WERI-Rb-1 (cell line): ENCODE data around the gene NEK7.

Experiments used
- DNase-seq: peaks from one replicate; pipeline ENCODE4 v3.0.0-alpha.2; 2020
- H3K27ac ChIP-seq: fragments of 250-450 bp; sonication (Bioruptor Pico); 2 replicates; pipeline ENCODE4 v1.5.1; 2020; ENCODE audit warnings: mild to moderate bottlenecking, moderate library complexity
- H3K27me3 ChIP-seq: fragments of 250-450 bp; sonication (Bioruptor Pico); 2 replicates; pipeline ENCODE4 v1.5.1; 2021; ENCODE audit warnings: mild to moderate bottlenecking, low read depth, moderate library complexity; ENCODE audit not compliant: insufficient read depth, severe bottlenecking
- H3K36me3 ChIP-seq: fragments of 250-450 bp; sonication (Bioruptor Pico); 2 replicates; pipeline ENCODE4 v1.5.1; 2020; ENCODE audit warnings: mild to moderate bottlenecking, moderate library complexity
- H3K4me3 ChIP-seq: 2 replicates; pipeline ENCODE4 v1.5.1; 2011; ENCODE audit warnings: low read depth, mild to moderate bottlenecking, control low read depth, low read length
- H3K9me3 ChIP-seq: fragments of 250-450 bp; sonication (Bioruptor Pico); 2 replicates; pipeline ENCODE4 v1.5.1; 2021; ENCODE audit warnings: mild to moderate bottlenecking, moderate library complexity; ENCODE audit not compliant: severe bottlenecking
- CTCF ChIP-seq: IDR thresholded peaks from 2 replicates; pipeline ENCODE4 v1.5.1; 2011; ENCODE audit warnings: low read depth, mild to moderate bottlenecking, control low read depth, inconsistent platforms, low read length

Gene NEK7

GRCh38 chr1:198245379-198245778, 88.6 kb downstream of the NEK7 start:
- TF ChIP-seq CTCF: no peak
- Histone ChIP-seq H3K9me3 (no peaks in the 10 kb centered on the region), H3K27me3 (no peaks in the 10 kb centered on the region), H3K36me3 (no peaks in the 10 kb centered on the region), H3K4me3 (no peak overlapping the region), H3K27ac (no peak overlapping the region)
- no peak for DNase-seq

GRCh38 chr1:198246337-198246736, 89.5 kb downstream of the NEK7 start:
- Histone ChIP-seq H3K9me3 (no peaks in the 10 kb centered on the region), H3K27ac (no peak overlapping the region), H3K4me3 (no peak overlapping the region), H3K27me3 (no peaks in the 10 kb centered on the region), H3K36me3 (no peaks in the 10 kb centered on the region)
- DNase-seq: no peak
- no peak for TF ChIP-seq CTCF

- H3K36me3 ChIP-seq: peaks cover 6% of the 10 kb centered on the region
- H3K4me3 ChIP-seq: no peak overlapping the region
- no peaks in the 10 kb centered on the region for H3K27me3 ChIP-seq
- no peak for DNase-seq
- no peak overlapping the region for H3K27ac ChIP-seq
- no peaks in the 10 kb centered on the region for H3K9me3 ChIP-seq
- TF ChIP-seq CTCF: no peak
These were observed 96.5 kb downstream of the NEK7 start for GRCh38 chr1:198253259-198253658.

- DNase-seq: no peak
- Histone ChIP-seq H3K27ac (no peak overlapping the region), H3K27me3 (no peaks in the 10 kb centered on the region), H3K4me3 (no peak overlapping the region), H3K36me3 (peaks cover 6% of the 10 kb centered on the region), H3K9me3 (no peaks in the 10 kb centered on the region)
- no peak for TF ChIP-seq CTCF
These were observed 96.9 kb downstream of the NEK7 start for GRCh38 chr1:198253668-198254067.

- no peak for TF ChIP-seq CTCF
- Histone ChIP-seq H3K36me3 (peaks cover 6% of the 10 kb centered on the region), H3K27me3 (no peaks in the 10 kb centered on the region), H3K4me3 (no peak overlapping the region), H3K27ac (no peak overlapping the region), H3K9me3 (no peaks in the 10 kb centered on the region)
- DNase-seq: no peak
These were observed 97.7 kb downstream of the NEK7 start for GRCh38 chr1:198254521-198254920.

- H3K9me3 ChIP-seq: no peaks in the 10 kb centered on the region
- H3K27ac ChIP-seq: no peak overlapping the region
- no peak overlapping the region for H3K4me3 ChIP-seq
- no peaks in the 10 kb centered on the region for H3K27me3 ChIP-seq
- DNase-seq: no peak
- peaks cover 6% of the 10 kb centered on the region for H3K36me3 ChIP-seq
- TF ChIP-seq CTCF: no peak
These were observed 98.2 kb downstream of the NEK7 start for GRCh38 chr1:198254948-198255347.
